ENCODE measurements around the gene LATS2. TPM values are rescaled to one million over a fixed set of nuclear protein-coding genes. Genes with fewer than 3 reads are reported as not detected.
A peak's percentile ranks its signal among the peaks of the same experiment; 100 is the strongest.

The LATS2 gene
- total RNA-seq, 2 donors from 2014 or later, result 40.1 to 59.2 TPM

- ATAC-seq (ENCODE audit: insufficient number of reproducible peaks, low FRiP score, low read depth), result no peak
- no peak overlapping the region for H3K27ac ChIP-seq
Measured at GRCh38 chr13:20924758-20925394, 136.5 kb downstream of the LATS2 start.

GRCh38 chr13:20923272-20923671 is 138.1 kb downstream of the LATS2 start:
- Histone ChIP-seq H3K4me3 (no peak overlapping the region), H3K36me3 (no peaks in the 10 kb centered on the region), H3K4me1 (ENCODE audit: control insufficient read depth in 1 of 2, low read depth in 2 of 2) (no peaks in the 10 kb centered on the region), H3K9me3 (no peaks in the 10 kb centered on the region), H3K27me3 (replicated peaks; ENCODE audit: insufficient read depth) (no peaks in the 10 kb centered on the region), H3K27ac (no peak overlapping the region)
- DNase-seq (ENCODE audit: low spot score), result no peak
- ATAC-seq (ENCODE audit: insufficient number of reproducible peaks, low FRiP score, low read depth), result no peak
- TF ChIP-seq, protein P1, sequence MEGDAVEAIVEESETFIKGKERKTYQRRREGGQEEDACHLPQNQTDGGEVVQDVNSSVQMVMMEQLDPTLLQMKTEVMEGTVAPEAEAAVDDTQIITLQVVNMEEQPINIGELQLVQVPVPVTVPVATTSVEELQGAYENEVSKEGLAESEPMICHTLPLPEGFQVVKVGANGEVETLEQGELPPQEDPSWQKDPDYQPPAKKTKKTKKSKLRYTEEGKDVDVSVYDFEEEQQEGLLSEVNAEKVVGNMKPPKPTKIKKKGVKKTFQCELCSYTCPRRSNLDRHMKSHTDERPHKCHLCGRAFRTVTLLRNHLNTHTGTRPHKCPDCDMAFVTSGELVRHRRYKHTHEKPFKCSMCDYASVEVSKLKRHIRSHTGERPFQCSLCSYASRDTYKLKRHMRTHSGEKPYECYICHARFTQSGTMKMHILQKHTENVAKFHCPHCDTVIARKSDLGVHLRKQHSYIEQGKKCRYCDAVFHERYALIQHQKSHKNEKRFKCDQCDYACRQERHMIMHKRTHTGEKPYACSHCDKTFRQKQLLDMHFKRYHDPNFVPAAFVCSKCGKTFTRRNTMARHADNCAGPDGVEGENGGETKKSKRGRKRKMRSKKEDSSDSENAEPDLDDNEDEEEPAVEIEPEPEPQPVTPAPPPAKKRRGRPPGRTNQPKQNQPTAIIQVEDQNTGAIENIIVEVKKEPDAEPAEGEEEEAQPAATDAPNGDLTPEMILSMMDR (IDR thresholded peaks at IDR 0.05), result no peak

More at GRCh38 chr13:20924758-20925394, 136.5 kb downstream of the LATS2 start:
- H3K4me1 ChIP-seq (ENCODE audit: control insufficient read depth in 1 of 2, low read depth in 2 of 2), result no peaks in the 10 kb centered on the region
- TF ChIP-seq, protein P1 (IDR thresholded peaks at IDR 0.05), result peak; percentile 58
- H3K9me3 ChIP-seq, result no peaks in the 10 kb centered on the region
- no peak for DNase-seq (ENCODE audit: low spot score)
- H3K36me3 ChIP-seq, result no peaks in the 10 kb centered on the region
- H3K27me3 ChIP-seq (replicated peaks; ENCODE audit: insufficient read depth), result no peaks in the 10 kb centered on the region
- H3K4me3 ChIP-seq, result no peak overlapping the region

Other genes with a start within 250 kb of the LATS2 start
- 10 to 100 TPM; 19.3 to 24.8 TPM for gene XPO4, start 158.8 kb downstream of the LATS2 start, total RNA-seq
- 10 to 100 TPM; 30.6 to 55.2 TPM for gene SAP18, start 78.5 kb upstream of the LATS2 start, total RNA-seq
- not detected for gene SKA3, start 115.0 kb upstream of the LATS2 start, total RNA-seq
- gene MRPL57, start 115.1 kb upstream of the LATS2 start, total RNA-seq, result 10 to 100 TPM; 18.0 to 30.3 TPM